SJCRH30 (cell line): Measurements from ENCODE around the gene ASTN1. TPM values are rescaled to one million over a fixed set of nuclear protein-coding genes. Genes with fewer than 3 reads are reported as not detected.

Experiments used
- DNase-seq, 2 experiments: peaks; one replicate each; pipeline ENCODE4 v3.0.0-alpha.2; 2015 to 2020
- H3K27ac ChIP-seq: fragments of 250-450 bp; sonication (Bioruptor Pico); 2 replicates; pipeline ENCODE4 v1.5.1; 2020; ENCODE audit warnings: mild to moderate bottlenecking, moderate library complexity
- H3K27me3 ChIP-seq: fragments of 250-450 bp; sonication (Bioruptor Pico); 2 replicates; pipeline ENCODE4 v1.5.1; 2020; ENCODE audit warnings: mild to moderate bottlenecking, moderate library complexity
- H3K36me3 ChIP-seq: fragments of 250-450 bp; sonication (Bioruptor Pico); 2 replicates; pipeline ENCODE4 v1.5.1; 2020; ENCODE audit warnings: mild to moderate bottlenecking, moderate library complexity
- H3K4me1 ChIP-seq: fragments of 250-450 bp; sonication (Bioruptor Pico); 2 replicates; pipeline ENCODE4 v1.5.1; 2020; ENCODE audit warnings: mild to moderate bottlenecking, moderate library complexity
- H3K4me3 ChIP-seq: fragments of 250-450 bp; sonication (Bioruptor Pico); 2 replicates; pipeline ENCODE4 v1.5.1; 2020; ENCODE audit warnings: mild to moderate bottlenecking, moderate library complexity
- H3K9me3 ChIP-seq: fragments of 250-450 bp; sonication (Bioruptor Pico); replicated peaks from 2 replicates; pipeline ENCODE4 v1.5.1; 2020; ENCODE audit warnings: mild to moderate bottlenecking, moderate library complexity
- total RNA-seq: library from RNA; depleted of rRNA; stranded (reverse); fragments of >200 nt; shearing (Covaris generic); gene quantifications from 2 replicates; pipeline ENCODE4 v1.2.3, GENCODE V29; 2014

ASTN1 gene
- total RNA-seq, 1 experiment from 2014 or later = not detected

DNA sequence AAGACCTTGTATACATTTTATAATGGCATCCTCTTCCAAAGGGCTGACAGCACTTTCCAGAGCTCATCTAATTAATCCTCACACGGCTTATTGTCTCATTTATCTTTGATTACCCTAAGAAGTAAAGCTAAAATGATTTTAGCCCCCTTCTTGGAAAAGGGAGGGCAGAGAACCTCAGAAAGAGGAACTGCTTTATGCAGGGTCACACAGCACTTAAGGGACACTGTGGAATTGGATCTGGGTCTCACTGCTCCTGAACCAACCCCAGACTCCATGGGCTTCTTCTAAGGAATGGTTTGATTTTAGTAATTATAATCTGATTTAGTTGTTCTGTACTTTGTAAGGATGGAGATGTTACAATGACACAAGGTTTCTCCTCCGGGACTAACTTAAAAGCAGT is 9.5 kb upstream of the ASTN1 start:
- Histone ChIP-seq H3K27me3 (no peaks in the 10 kb centered on the region), H3K27ac (no peak overlapping the region), H3K36me3 (no peaks in the 10 kb centered on the region)

DNA sequence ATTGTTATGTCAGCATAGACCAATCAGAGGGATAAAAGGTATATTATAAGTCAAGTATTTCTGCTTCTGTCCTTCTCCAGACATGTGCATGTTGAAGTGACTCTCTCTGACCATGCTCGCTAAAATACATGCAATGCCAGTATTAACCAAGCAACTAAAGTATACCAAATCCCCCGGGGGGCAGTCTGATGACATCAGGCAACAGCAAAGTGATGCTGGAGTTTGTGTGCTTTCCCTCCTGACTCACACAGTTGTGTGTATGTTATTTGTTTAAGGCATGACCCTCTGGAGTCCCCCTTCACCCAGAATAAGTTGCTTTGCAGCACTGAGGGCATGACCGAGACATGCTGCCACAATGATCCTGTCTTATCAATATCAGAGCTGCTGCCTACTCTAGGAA is 8.4 kb upstream of the ASTN1 start:
- no peak overlapping the region for H3K27ac ChIP-seq
- H3K27me3 ChIP-seq = no peaks in the 10 kb centered on the region
- no peak overlapping the region for H3K4me3 ChIP-seq
- no peak for DNase-seq
- no peaks in the 10 kb centered on the region for H3K9me3 ChIP-seq
- no peaks in the 10 kb centered on the region for H3K4me1 ChIP-seq
- H3K36me3 ChIP-seq = no peaks in the 10 kb centered on the region

More for the DNA sequence above, 9.5 kb upstream of the ASTN1 start:
- no peak overlapping the region for H3K4me3 ChIP-seq
- no peaks in the 10 kb centered on the region for H3K4me1 ChIP-seq
- DNase-seq = no peak
- no peaks in the 10 kb centered on the region for H3K9me3 ChIP-seq

DNA sequence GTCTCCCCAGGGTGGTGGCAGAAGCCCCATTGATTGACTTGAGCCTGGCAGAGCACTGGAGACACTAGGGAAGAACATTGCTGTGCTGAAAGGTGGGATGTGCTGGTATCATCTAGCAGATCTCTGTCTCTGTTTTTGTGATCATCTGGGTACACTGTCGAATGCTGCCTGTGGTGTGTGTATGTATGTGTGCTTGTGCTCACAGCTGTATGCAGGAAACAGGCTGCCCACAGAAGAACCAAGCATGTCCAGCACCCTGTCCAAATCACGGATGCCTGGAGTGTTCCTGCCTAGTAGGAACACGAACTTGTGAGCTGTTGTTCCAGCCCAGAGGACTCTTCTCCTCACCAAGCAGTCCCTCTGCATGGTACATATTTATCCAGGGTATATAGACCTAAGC is 7.8 kb upstream of the ASTN1 start:
- Histone ChIP-seq H3K36me3 (no peaks in the 10 kb centered on the region), H3K4me3 (no peak overlapping the region), H3K9me3 (no peaks in the 10 kb centered on the region), H3K4me1 (no peaks in the 10 kb centered on the region), H3K27ac (no peak overlapping the region), H3K27me3 (no peaks in the 10 kb centered on the region)
- DNase-seq = no peak

DNA sequence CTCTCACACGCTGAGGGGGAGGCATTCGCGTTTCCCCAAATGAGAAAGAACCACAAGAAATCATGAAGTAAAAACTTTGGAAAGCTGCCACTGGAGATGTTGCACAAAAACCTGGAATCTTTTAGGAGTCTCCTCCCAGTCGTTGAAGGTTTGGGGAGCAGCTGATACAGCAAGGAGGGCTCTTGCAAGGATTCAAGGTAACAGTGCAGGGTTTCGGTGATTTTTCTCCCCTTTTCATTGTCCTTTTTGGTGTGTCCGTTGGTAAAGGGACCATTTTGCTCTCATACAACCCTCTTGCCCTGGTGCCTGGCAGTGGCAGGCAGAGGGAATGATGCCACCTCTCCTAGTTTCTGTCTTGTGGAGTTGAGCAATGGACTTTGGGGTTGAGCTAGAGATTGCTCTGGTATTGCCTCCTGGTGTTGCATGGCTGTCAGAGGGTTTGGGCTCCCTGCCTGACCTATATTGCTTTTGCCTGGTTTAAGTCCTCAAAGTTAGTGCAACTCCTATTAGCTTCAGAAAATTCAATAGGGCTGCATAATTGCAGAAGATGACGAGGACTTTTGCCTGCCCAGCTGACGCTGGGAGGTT is 7.1 kb upstream of the ASTN1 start:
- H3K27ac ChIP-seq = no peak overlapping the region
- no peak for DNase-seq
- H3K4me1 ChIP-seq = no peaks in the 10 kb centered on the region
- no peaks in the 10 kb centered on the region for H3K27me3 ChIP-seq
- no peaks in the 10 kb centered on the region for H3K36me3 ChIP-seq
- H3K9me3 ChIP-seq = no peaks in the 10 kb centered on the region
- no peak overlapping the region for H3K4me3 ChIP-seq

DNA sequence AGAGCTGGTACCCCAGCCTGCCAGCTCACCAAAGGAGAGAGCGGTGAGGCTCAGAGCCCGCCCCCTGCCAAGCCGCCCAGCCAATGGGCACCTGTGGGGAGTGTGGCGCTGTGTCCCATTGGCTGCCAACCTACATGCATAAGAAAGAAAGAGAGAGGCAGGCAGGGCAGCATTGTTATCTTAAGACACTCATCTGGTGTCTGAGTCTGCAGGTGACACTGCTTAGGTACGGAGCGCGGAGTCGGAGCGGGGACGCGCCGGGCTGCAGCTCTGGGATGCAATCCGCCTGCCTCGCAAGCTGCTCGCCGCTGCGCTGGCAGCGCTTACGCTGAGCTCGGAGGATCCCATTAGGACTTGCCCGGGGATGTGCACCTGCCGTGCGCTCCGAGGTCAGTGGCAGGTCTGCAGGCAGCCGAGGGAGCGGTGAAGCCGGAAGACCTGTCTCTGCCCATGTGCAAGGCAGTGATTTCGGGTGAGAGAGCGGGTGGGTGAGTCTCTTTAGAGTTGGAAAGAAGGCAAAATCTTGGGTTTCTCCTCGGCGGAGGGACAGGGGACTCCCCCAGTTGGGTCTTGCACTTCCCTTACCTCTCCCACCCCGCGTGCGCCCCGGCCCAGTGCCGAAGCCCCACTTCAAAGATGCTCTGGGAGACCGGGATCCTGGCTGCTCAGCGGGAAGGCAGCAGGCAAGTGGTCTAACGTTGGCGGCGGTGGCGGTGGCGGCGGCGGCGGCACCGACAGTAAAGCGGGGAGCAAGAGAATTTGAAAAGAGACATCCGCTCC is 6.4 kb upstream of the ASTN1 start, which contains the start of gene BRINP2:
BRINP2 (plus strand) TSS at position 203 of the 780 bp plus-strand sequence. CDS start 58,919 bp downstream, outside the sequence.
- Histone ChIP-seq H3K4me3 (no peak within 1 kb of the TSS), H3K27ac (no peak within 1 kb of the TSS), H3K4me1 (no peaks in the 10 kb centered on the region), H3K27me3 (no peaks in the 10 kb centered on the region), H3K36me3 (no peaks in the 10 kb centered on the region), H3K9me3 (no peaks in the 10 kb centered on the region)
- no peak for DNase-seq

DNA sequence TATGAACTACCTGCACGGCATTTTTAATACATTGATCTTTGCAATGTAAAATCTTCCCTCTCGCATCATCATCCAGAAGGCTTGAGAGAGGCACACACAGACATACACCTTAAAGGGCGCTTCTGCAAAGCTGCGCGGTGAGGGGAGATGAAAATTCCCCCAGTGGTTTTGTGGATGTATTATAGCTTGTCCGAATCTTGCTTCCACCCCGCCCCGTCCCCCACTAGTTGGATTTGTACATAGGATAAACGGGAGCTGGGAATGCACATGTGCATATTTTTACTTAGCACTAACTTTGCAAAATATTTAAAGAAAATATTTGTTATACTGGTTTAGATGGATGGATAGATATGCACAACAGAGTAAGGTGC is 542 bp upstream of the ASTN1 start:
- Histone ChIP-seq H3K9me3 (no peaks in the 10 kb centered on the region), H3K27ac (no peak overlapping the region), H3K4me3 (no peak overlapping the region), H3K27me3 (no peaks in the 10 kb centered on the region), H3K36me3 (no peaks in the 10 kb centered on the region), H3K4me1 (no peaks in the 10 kb centered on the region)
- DNase-seq = no peak

DNA sequence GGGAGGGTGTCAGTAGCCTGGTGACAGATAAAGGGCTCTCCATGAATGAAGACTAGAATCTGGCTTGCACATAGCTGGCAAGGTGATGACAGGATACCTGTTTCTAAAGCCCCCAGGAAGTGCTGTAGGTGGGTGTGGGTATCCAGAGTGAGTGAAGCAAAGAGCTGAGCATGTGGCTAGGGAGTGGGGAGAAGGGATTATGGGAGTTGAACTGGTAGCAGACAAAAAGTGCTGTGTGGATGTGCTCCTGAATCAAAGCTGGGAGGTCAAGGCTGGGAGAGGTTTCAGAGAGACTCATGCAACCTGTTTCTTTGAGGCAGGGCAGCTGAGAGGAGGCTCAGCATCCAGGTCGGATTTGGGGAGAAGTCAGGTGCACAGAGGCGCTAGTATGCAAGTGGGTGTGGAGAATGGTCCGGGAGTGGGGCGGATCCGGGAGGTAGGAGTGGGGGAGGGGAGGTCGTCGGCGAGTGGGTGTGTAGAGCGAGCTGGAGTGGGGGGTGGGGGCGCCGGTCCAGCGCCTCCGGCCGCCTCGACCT is 600 bp downstream of the ASTN1 start:
- Histone ChIP-seq H3K4me3 (no peak overlapping the region), H3K27me3 (no peaks in the 10 kb centered on the region), H3K4me1 (no peaks in the 10 kb centered on the region), H3K36me3 (no peaks in the 10 kb centered on the region), H3K9me3 (no peaks in the 10 kb centered on the region), H3K27ac (no peak overlapping the region)
- no peak for DNase-seq

DNA sequence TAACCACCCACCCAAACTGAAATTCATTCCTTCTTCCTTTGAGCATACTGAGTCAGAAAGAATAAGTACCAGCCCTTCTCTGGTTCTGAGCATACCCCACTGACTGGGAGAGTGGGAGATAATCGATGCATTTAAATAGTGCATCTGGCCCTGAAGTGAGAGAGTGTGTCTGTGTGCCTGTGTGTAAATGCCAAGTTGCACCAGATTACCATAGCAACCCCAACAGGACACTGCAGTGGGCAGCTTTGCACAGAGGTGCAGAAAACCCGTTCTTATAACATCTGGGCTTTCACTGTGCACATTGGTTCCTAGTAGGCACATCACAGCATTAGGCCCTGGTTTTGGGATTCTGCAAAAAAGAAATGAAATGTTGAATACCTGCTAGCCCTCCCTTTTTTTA is 2.3 kb downstream of the ASTN1 start:
- Histone ChIP-seq H3K27me3 (no peaks in the 10 kb centered on the region), H3K4me3 (no peak overlapping the region), H3K36me3 (no peaks in the 10 kb centered on the region), H3K9me3 (no peaks in the 10 kb centered on the region), H3K4me1 (no peaks in the 10 kb centered on the region), H3K27ac (no peak overlapping the region)
- no peak for DNase-seq

DNA sequence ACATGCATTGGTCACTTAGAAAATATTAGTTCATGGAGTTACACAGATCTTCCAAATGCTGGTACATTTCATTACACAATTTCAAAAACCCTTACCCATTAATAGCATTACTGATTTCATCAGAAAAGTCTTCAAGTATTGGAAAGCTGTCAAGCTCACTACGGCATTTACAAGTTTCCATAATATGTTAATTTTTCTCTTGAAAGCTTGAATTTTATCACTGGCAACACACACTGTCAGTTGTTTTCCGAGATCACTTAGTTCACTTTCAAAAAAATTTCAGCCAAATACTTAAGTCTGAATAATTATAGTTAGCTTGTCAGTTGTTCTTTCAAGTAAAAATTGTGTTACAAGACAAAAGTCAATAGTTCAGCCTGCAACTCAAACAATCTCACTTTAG is 18.0 kb downstream of the ASTN1 start:
- H3K4me1 ChIP-seq = no peaks in the 10 kb centered on the region
- no peaks in the 10 kb centered on the region for H3K9me3 ChIP-seq
- H3K27ac ChIP-seq = no peak overlapping the region
- no peaks in the 10 kb centered on the region for H3K36me3 ChIP-seq
- no peak overlapping the region for H3K4me3 ChIP-seq
- DNase-seq = no peak
- H3K27me3 ChIP-seq = no peaks in the 10 kb centered on the region

DNA sequence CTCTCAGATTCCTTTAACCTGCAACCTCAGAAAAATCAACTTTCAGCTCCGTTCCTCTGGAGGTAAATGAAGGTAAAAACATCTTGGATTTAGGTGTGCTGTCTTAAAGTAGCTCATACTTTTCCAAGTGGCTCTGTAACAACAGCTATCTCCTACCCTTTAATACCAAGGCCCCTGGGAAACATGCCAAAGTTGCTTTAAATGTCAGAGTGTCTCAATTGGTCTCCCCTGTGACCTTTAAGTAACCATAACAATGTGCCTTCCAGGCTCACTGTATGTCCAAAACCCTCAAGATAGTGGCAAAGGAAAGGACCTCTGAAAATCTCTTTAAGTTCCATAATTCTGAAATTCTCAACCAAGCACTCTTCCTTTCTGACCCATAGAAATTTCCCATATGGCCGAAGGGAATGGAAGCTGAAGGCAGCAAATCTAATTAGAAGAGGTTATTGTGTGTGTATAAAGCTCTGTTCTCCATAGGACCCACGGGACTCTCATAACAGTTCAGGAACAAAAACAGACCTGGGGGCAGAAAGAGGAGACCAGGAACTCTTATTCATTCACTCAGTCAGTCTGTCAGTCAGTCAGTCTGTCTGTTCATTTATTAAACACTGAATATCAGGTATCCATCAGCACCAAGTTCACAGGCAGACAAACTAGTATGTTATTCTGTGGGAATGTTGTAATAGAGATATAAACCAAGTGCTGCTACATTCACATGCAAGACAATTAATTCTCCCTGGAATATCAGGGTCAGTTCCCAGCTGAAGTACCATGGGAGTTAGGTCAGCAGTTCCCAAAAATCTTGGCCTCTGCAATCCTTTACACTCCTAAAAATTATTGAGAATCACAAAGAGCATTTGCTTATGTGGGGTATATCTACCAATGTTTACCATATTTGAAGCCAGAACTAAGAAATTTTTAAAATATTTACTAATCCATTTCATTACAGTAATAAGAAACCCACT is 19.1 kb downstream of the ASTN1 start:
- H3K9me3 ChIP-seq = no peaks in the 10 kb centered on the region
- no peak for DNase-seq

DNA sequence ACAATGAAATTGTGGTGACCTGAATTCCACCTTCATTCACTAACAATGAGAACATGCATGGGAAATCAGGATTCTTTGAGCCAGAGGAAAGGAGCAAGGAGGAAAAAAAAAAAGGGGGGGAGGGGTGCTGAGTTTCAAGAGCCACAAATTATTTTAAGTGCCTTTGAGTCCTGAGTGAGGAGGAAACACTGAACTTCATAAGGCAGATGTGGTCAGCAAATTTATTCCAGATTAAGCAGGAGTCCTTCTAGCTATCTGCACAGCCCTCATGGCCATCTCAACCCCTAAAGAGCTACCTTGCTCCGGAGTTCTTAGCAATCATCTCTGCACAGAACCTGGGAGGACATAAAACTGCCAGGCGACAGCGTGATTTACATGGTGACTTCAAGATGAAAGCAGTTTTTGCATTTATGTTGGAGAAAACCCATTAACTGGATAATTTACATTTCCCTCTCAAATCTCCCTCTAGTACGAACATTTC is 21.7 kb downstream of the ASTN1 start:
- Histone ChIP-seq H3K4me3 (no peak overlapping the region), H3K27me3 (no peaks in the 10 kb centered on the region), H3K36me3 (no peaks in the 10 kb centered on the region), H3K4me1 (no peaks in the 10 kb centered on the region), H3K27ac (no peak overlapping the region), H3K9me3 (no peaks in the 10 kb centered on the region)
- no peak for DNase-seq

More for the DNA sequence above, 19.1 kb downstream of the ASTN1 start:
- Histone ChIP-seq H3K36me3 (no peaks in the 10 kb centered on the region), H3K4me1 (no peaks in the 10 kb centered on the region), H3K4me3 (no peak overlapping the region), H3K27me3 (no peaks in the 10 kb centered on the region), H3K27ac (no peak overlapping the region)

DNA sequence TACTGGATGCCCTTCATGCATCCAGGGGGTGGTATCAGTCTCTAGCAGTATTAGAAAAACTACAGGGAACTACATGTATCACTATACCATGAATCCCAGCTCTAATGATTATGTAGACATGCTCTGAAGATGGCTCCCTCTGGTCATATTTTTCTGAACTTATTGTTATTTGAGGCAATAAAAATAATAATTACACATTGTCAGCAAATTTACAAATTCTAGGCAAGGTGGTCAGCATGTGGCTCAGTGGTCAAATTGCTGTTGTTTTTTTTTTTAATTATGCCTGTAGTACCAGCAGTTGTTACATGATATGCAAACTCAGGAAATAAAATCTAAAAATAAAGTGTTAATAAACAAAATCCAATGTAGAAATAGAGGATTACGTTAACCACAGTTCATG is 22.5 kb downstream of the ASTN1 start:
- Histone ChIP-seq H3K27me3 (no peaks in the 10 kb centered on the region), H3K36me3 (no peaks in the 10 kb centered on the region), H3K27ac (no peak overlapping the region), H3K9me3 (no peaks in the 10 kb centered on the region), H3K4me1 (no peaks in the 10 kb centered on the region), H3K4me3 (no peak overlapping the region)
- no peak for DNase-seq

DNA sequence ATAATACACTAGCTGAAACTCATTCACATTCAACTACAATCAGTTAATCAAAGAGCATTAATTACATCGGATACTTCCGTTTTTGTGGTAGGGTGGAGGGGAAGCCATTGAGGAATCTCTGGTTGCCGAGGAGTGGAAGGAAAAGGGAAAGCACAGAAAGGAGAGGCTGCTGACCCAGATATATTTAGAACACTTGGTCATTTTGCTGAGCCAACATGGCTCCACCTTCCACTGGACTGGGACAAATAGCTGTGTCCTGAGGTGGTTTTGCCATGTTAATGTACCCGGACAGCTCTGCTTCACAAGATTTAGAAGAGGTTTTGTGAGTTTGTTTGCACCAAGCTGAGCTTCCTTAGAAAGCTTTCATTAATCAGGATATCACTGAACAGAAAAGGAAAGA is 26.2 kb downstream of the ASTN1 start:
- H3K4me3 ChIP-seq = no peak overlapping the region
- no peaks in the 10 kb centered on the region for H3K36me3 ChIP-seq
- H3K27ac ChIP-seq = no peak overlapping the region
- no peaks in the 10 kb centered on the region for H3K4me1 ChIP-seq
- no peaks in the 10 kb centered on the region for H3K9me3 ChIP-seq
- H3K27me3 ChIP-seq = no peaks in the 10 kb centered on the region
- no peak for DNase-seq

DNA sequence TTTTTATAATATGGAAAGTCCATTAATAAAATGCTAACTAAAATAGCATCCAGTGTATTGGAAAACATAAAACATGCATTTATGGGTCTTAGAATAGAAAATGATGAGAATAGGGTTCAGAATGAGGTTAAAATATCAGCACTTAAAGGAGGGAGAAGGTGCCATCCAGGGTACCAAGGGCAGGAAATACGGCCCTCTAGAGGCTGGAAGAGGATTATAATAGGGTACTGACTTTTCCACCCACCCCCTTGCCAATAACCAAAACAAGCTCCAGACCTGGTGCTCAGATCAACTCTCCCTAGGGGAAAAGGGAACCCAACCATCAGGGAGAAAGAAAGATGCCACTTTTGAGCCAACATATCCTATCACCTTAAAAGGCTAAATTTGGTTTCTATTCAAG is 26.7 kb downstream of the ASTN1 start:
- H3K27ac ChIP-seq = no peak overlapping the region
- H3K4me1 ChIP-seq = no peaks in the 10 kb centered on the region
- no peaks in the 10 kb centered on the region for H3K27me3 ChIP-seq
- no peaks in the 10 kb centered on the region for H3K9me3 ChIP-seq
- H3K4me3 ChIP-seq = no peak overlapping the region
- H3K36me3 ChIP-seq = no peaks in the 10 kb centered on the region
- DNase-seq = no peak

DNA sequence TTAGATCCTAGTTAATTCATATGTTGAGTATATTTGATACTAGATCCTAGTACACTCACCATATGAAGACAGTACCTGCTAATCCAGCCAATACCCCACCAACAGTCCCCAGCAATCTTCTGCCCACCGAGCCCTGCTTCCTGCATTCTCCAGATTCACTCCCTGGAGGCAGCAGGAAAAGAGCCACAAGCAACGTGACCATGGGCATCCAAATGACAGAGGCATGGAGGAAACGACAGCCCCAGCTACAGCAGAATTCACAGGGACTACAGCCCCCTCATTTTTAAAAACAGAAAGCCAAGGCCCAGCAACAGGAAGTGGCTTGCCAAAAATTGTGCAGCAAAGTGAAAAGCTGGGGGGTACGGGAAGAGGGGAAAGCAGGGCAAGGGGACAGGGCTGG is 29.3 kb downstream of the ASTN1 start:
- no peaks in the 10 kb centered on the region for H3K27me3 ChIP-seq
- H3K4me1 ChIP-seq = no peaks in the 10 kb centered on the region
- no peaks in the 10 kb centered on the region for H3K36me3 ChIP-seq
- no peak overlapping the region for H3K4me3 ChIP-seq
- no peaks in the 10 kb centered on the region for H3K9me3 ChIP-seq
- H3K27ac ChIP-seq = no peak overlapping the region
- DNase-seq = no peak
